Immature natural killer cell (primary cell): ENCODE data around the gene THOP1. TPM values are rescaled to one million over a fixed set of nuclear protein-coding genes. Genes with fewer than 3 reads are reported as not detected.
A peak's percentile ranks its signal among the peaks of the same experiment; 100 is the strongest.

Source experiments
- DNase-seq, 3 donors: peaks; one replicate each; pipeline ENCODE4 v3.0.0; 2022; ENCODE audit warnings: mixed read lengths in 1 of 3
- H3K27ac Mint-ChIP-seq, 6 donors: one replicate each; pipeline ENCODE4 v1.8.0; 2020; ENCODE audit warnings: mixed read lengths in 6 of 6, mild to moderate bottlenecking in 5 of 6, inconsistent platforms in 4 of 6, moderate library complexity in 3 of 6
- H3K27me3 Mint-ChIP-seq, 3 donors: one replicate each; pipeline ENCODE4 v1.8.0; 2020 to 2021; ENCODE audit warnings: low read depth in 3 of 3, mild to moderate bottlenecking in 3 of 3, mixed read lengths in 3 of 3, moderate library complexity in 3 of 3, inconsistent platforms in 1 of 3
- H3K36me3 Mint-ChIP-seq, 3 donors: one replicate each; pipeline ENCODE4 v1.8.0; 2020; ENCODE audit warnings: mixed read lengths in 3 of 3, inconsistent platforms in 2 of 3, mild to moderate bottlenecking in 2 of 3
- H3K4me1 Mint-ChIP-seq, 2 donors: one replicate each; pipeline ENCODE4 v1.8.0; 2020; ENCODE audit warnings: inconsistent platforms in 2 of 2, mild to moderate bottlenecking in 2 of 2, mixed read lengths in 2 of 2, moderate library complexity in 1 of 2
- H3K4me3 Mint-ChIP-seq, 5 donors: one replicate each; pipeline ENCODE4 v1.8.0; 2020; ENCODE audit warnings: mild to moderate bottlenecking in 5 of 5, mixed read lengths in 5 of 5, inconsistent platforms in 3 of 5, moderate library complexity in 3 of 5
- H3K9me3 Mint-ChIP-seq, 6 donors: one replicate each; pipeline ENCODE4 v1.8.0; 2020; ENCODE audit warnings: mild to moderate bottlenecking in 6 of 6, mixed read lengths in 6 of 6, inconsistent platforms in 4 of 6, moderate library complexity in 3 of 6
- polyA plus RNA-seq, 3 donors: library from polyadenylated mRNA; unstranded; fragments of 300-500 nt; fragmentation: Illumina TruSeq; gene quantifications; one replicate each; pipeline ENCODE4 v1.2.3, GENCODE V29; 2021

The THOP1 gene
- polyA plus RNA-seq, 3 donors from 2014 or later, result 20.0 to 39.9 (median 31.6) TPM

DNA sequence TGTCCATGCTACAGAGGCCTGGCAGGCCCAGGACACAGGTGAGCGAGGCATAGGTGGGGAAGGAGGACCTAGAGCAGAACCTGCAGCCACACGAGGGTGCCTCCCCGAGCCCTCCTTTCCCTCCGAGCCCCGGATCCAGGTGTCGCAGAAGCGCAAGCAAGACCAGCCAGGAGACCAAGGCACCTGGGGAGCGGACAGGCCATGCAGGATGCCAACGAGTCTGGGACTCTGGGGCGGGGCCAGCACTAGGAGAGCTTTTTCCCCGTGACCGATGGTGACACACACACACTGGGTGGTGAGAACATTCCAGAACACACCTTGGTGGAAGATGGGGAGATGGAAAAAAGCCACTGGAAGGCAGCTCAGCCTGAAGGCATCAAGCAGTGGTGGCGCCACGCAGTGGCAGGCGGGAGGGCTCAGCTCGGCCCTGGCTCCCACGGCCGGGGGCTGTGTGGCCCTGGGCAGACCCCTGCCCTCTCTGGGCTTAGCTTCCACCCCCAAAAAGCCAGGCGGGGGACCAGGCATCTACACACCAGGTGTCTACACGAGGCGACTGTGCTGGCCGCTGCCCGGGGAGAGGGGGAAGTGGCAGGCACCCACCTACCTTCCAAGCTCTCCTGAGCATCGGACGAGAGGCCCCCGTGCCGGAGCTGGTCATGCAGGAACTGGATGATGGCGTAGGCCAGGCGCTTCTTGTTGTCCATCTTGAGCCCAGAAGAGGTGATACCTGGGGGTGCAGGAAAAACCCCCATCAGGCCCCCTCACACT lies 16.8 kb upstream of the THOP1 start:
- no peaks in the 10 kb centered on the region for H3K9me3 Mint-ChIP-seq
- DNase-seq, result no peak
- no peak overlapping the region for H3K4me3 Mint-ChIP-seq
- H3K36me3 Mint-ChIP-seq, result peaks cover 0 to 3% (median 3%) of the 10 kb centered on the region in 3 donors
- peaks cover 0 to 4% (median 2%) of the 10 kb centered on the region in 3 donors for H3K27me3 Mint-ChIP-seq
- H3K27ac Mint-ChIP-seq, result no peak overlapping the region
- peaks cover 5 to 9% of the 10 kb centered on the region in 2 donors for H3K4me1 Mint-ChIP-seq

DNA sequence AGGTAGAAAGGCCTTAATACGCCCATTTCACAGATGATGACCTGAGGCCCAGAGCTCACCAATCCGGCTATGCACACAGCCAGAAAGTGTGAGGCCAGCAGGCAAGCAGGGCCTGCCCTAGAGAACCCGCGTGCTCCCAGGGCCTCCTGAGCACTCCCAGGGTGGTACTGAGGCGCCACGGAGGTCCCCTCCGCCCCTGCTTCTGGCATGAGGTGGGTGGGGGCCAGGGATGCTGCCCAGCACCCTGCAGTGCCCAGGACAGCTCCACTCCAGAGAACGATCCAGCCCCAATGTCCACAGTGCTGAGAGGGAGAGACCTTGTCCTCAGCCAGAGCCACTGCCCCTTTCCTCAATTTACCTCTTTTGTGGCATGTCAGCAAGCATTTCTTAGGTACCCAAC lies 16.1 kb upstream of the THOP1 start:
- DNase-seq, result no peak
- Mint-ChIP-seq H3K4me3 (no peak overlapping the region), H3K4me1 (peaks cover 7 to 13% of the 10 kb centered on the region in 2 donors), H3K27ac (no peak overlapping the region), H3K36me3 (peaks cover 0 to 3% (median 0%) of the 10 kb centered on the region in 3 donors), H3K27me3 (peaks cover 0 to 4% (median 2%) of the 10 kb centered on the region in 3 donors), H3K9me3 (no peaks in the 10 kb centered on the region)

DNA sequence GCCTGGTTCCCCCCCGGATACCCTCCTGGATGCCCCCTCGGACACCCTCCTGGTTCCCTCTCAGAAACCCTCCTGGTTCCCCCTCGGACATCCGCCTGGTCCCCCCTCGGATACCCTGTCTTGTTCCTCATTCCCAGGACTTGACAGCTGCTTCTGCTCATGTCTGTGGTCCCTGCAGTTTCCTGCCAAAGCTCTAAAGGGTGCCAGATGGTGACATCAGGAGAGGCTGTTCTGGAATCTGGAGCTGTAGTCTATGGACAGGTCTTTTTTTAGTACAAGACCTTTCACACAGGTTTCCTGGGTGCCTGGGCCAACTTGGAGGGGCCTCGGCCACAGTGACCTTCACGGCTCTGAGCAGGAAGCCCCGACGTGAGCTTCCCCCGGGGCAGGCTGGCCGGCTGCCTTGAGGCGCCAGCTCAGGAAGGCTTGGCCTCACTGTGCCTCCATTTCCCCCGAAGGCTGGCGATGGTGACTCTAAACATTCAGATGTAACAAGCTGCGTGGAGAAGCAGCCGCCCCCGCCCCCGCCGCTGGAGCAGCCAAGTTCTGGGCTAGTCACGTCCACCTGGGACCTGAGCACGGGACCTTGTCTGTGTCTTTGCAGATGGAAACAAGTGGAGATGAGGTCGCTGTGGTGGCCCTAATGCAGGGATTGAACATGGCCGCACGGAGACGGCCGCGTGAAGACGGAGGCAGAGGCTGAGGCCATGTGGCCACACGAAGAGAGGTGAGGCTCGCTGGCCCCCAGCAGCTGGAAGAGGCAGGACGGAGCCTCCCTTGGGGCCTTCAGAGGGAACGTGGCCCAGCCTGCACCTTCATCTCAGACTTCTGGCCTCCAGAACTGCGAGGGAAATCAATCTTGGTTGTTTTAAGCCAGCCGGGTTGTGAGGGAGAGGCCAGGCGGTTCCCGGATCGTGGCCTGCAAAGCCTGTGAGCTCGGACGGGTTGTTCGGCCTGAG lies 15.0 kb upstream of the THOP1 start:
- DNase-seq, result no peak
- no peaks in the 10 kb centered on the region for H3K9me3 Mint-ChIP-seq
- H3K4me3 Mint-ChIP-seq, result no peak overlapping the region
- H3K36me3 Mint-ChIP-seq, result peaks cover 0 to 3% (median 0%) of the 10 kb centered on the region in 3 donors
- H3K27ac Mint-ChIP-seq, result no peak overlapping the region
- peaks cover 0 to 2% (median 0%) of the 10 kb centered on the region in 3 donors for H3K27me3 Mint-ChIP-seq
- peaks cover 18 to 24% of the 10 kb centered on the region in 2 donors for H3K4me1 Mint-ChIP-seq

DNA sequence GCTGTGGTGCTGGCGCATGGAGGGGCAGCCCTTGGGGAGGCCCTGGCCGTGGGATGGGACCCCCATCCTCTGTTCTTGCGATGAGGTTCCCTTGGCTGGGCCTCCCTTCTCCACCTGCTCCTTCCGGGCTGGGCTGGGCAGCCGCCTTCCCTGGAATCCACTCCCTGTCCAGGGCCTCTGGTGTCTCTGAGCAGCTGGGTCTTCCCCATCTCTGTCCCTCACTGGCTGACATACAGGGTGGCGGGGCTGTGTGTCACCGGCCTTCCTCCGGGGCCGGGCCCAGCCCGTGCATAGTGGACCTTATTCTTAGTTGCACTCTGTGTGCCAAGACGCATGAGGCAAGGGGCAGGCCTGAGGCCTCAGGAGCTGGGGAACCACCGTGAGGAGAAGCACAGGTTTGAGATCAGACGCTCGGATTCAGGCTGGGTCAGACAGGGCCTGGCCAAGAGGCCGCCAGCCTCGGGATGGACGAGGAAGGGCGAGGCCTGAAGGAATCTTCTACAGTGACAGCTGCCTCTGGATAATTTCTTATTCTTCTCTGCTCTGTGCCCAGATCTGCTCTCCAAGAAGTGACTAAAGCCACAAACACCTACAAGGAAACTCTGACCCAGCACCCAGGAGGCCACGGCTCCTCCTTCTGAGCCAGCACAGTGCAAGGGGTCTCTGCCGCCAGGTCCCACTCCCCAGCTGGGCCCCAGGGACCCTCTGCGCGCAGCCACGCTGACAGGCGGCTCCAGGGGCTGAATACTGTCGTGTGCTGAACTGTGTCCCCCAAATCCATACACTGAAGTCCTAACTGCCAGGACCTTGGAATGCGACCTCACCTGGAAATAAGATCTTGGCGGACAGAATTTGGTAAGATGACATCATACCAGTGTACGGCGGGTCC lies 13.3 kb upstream of the THOP1 start:
- peaks cover 0 to 7% (median 2%) of the 10 kb centered on the region in 3 donors for H3K27me3 Mint-ChIP-seq
- peak overlapping the region in 1 of 5 donors; percentile 17 for H3K4me3 Mint-ChIP-seq
- H3K36me3 Mint-ChIP-seq, result no peaks in the 10 kb centered on the region
- H3K27ac Mint-ChIP-seq, result no peak overlapping the region
- no peaks in the 10 kb centered on the region for H3K9me3 Mint-ChIP-seq
- H3K4me1 Mint-ChIP-seq, result peaks cover 29 to 37% of the 10 kb centered on the region in 2 donors
- no peak for DNase-seq

DNA sequence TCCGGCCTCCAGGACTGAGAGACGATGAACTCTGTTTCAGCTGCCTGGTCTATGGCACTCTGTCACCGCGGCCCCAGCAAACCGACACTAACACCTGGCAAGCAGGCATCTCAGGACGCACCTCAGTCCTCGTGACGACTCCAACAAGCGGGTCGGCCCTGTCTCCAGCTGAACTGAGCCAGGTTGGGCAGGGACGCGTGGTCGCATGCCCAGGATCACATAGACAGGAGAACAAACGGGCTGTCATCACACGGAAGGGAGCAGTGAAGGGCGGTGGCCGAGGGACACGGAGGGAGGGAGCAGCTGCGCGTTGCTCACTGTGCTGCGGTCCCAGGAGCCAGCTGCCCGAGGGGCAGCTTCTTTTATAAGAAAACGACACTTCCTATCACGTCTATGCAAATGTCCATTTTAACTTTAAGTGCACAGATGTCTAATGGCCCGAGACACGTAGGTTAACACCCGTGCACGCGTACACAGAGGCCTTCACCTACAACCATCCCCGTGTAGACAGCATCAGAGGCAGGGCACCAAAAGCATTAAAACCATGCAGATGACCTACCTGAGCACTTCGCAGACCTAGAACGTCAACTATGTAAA lies 11.1 kb upstream of the THOP1 start:
- DNase-seq, result no peak
- H3K4me3 Mint-ChIP-seq, result peak overlapping the region in 1 of 5 donors; percentile 8
- H3K36me3 Mint-ChIP-seq, result no peaks in the 10 kb centered on the region
- no peaks in the 10 kb centered on the region for H3K9me3 Mint-ChIP-seq
- peak overlapping the region in 4 of 6 donors; percentile 28 to 80 (median 68) for H3K27ac Mint-ChIP-seq
- H3K4me1 Mint-ChIP-seq, result peaks cover 29 to 37% of the 10 kb centered on the region in 2 donors
- H3K27me3 Mint-ChIP-seq, result peaks cover 0 to 7% (median 2%) of the 10 kb centered on the region in 3 donors

DNA sequence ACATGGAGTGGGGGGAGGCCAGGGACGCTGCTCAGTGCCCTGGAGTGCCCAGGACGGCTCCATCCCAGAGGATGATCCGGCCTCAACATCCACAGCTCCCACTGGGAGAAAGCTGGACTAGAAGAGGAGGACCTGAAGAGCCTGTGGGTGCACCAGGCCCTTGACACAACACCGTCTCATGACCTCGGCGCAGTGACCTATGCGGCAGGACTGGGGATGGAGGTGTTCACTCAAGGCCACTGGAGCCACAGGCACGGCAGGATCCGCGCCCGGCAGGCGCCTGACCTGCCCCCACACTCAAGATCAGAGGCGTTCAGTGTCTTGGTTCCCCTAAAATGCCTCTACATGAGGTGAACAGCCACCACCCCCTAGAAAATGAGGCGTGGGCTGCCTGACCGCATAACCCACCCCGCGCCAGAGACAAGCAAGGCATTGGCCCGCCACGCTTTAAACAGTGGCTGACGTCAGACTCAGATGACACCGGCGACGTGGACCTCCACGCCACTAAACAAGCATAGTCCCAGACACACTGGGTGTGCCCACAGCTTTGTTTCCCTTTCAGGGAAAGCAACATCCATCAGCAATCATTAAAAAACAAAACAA lies 10.2 kb upstream of the THOP1 start:
- H3K27me3 Mint-ChIP-seq, result peaks cover 0 to 7% (median 2%) of the 10 kb centered on the region in 3 donors
- H3K4me1 Mint-ChIP-seq, result peaks cover 32 to 39% of the 10 kb centered on the region in 2 donors
- DNase-seq, result peak in 2 of 3 donors; percentile 5 to 10
- no peaks in the 10 kb centered on the region for H3K9me3 Mint-ChIP-seq
- peak overlapping the region; percentile 86 to 97 (median 92) for H3K27ac Mint-ChIP-seq
- peak overlapping the region; percentile 60 to 83 (median 76) for H3K4me3 Mint-ChIP-seq
- no peaks in the 10 kb centered on the region for H3K36me3 Mint-ChIP-seq

DNA sequence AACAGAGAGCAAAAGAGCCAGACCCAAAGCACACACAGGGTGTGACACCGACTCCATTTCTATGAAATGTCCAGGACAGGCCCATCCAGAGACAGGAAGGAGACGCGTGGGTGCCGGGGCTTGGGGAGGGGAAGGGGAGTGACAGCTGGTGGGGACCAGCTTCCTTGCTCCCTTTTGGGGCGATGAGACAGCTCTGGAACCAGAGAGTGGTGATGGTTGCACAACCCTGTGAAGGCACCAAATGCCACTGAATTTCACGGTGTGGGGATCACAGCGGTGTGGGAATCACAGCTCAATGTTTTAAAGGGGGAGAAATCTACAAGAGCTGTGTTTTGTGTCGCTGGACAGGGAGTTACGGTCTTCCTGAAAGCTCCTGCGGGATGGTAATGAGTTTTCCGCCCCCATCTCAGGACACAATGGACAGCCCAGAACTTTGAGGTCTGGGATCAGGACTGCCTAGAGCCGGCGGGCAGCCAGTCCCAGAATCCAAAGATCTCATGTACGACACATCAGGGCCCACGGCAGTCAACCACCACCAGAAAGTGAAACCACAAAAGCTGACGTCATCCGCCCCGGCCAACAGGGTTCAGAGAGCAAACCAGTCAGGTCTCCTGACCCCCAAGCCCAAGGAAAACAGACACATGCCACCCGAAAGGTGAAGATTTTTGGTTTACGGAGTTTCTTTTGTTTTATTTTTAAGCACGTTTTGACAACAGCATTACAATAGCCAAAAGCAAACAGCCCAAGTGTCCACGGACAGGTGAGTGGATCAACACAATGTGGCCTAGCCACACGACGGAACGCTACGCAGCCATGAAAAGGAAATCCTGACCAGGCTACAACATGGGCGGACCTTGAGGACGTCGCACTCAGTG lies 9.5 kb upstream of the THOP1 start:
- Mint-ChIP-seq H3K9me3 (no peaks in the 10 kb centered on the region), H3K27ac (peak overlapping the region; percentile 86 to 97 (median 92)), H3K4me3 (peak overlapping the region; percentile 60 to 83 (median 76)), H3K27me3 (peaks cover 0 to 7% (median 2%) of the 10 kb centered on the region in 3 donors), H3K36me3 (no peaks in the 10 kb centered on the region), H3K4me1 (peaks cover 38 to 47% of the 10 kb centered on the region in 2 donors)
- peak; percentile 54 to 66 (median 60) for DNase-seq

DNA sequence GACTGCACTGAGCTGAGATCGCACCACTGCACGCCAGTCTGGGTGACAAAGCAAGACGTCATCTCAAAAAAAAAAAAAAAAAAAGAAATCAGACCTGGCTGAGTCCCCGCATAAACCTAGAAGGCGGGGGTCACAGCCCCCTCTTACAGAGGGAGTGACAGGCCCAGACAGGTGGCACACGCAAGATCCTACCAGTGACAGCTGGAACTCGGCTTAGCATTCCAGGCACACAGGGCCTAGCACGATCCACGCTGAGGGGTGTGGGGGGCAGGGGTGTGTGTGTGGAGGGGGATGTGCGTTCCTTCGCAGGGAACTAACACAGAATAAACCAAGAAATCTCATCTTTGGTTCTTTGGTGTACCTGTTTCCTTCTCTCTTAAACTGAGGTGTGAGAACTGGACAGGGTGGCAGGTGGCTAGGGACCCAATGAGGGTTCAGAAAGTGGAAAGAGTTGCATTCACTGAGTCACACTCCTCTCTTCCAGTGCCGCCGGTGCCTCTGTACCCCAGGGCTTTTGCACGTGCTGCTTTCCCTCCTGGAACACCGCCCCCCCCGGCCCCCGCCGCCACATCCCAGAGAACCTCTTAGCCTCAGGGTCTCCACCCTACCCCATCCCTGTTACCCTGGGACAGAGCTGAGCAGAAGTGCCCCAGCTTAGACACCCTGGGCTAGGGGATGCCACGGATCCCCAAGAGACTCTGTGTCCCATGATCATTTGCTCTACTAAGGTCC lies 7.2 kb upstream of the THOP1 start:
- H3K27me3 Mint-ChIP-seq, result peaks cover under 1 to 5% (median 2%) of the 10 kb centered on the region in 3 donors
- peak overlapping the region in 2 of 6 donors; percentile 38 to 60 for H3K27ac Mint-ChIP-seq
- H3K4me3 Mint-ChIP-seq, result peak overlapping the region in 1 of 5 donors; percentile 18
- no peak for DNase-seq
- peaks cover 49 to 57% of the 10 kb centered on the region in 2 donors for H3K4me1 Mint-ChIP-seq
- no peaks in the 10 kb centered on the region for H3K36me3 Mint-ChIP-seq
- no peaks in the 10 kb centered on the region for H3K9me3 Mint-ChIP-seq

DNA sequence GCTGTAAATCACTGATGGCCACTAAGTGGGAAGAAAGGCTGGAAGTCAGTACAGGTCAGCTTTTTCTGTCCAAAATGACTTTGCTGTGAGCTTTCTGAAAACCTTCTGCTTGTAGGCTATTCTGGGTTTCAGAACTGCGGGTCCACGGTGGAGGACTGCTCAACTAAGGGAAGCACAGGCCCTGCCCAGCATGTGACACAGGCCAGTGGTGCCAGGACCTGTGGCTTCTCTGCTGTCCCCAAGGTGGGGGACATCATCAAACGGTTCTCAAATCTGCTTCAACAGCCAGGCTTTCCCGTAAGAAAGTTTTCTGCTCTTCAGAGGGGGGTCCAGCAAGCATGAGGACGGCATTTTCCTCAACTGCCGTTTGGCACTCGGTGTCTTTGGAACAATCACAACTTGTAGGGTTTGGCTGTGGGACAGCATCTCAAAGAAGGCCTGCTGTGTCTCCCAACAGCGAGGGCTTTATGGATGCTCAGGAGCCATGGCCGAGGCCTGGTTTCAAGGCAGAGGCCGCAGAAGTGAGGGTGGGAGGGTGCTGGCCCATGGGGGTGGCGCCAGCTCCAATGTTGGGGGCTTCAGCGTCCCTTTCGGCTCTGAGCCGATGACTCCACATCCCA lies 6.1 kb upstream of the THOP1 start:
- Mint-ChIP-seq H3K4me1 (peaks cover 56 to 64% of the 10 kb centered on the region in 2 donors), H3K4me3 (no peak overlapping the region), H3K36me3 (no peaks in the 10 kb centered on the region), H3K27me3 (peaks cover 7 to 11% (median 7%) of the 10 kb centered on the region in 3 donors), H3K9me3 (no peaks in the 10 kb centered on the region), H3K27ac (no peak overlapping the region)
- no peak for DNase-seq

DNA sequence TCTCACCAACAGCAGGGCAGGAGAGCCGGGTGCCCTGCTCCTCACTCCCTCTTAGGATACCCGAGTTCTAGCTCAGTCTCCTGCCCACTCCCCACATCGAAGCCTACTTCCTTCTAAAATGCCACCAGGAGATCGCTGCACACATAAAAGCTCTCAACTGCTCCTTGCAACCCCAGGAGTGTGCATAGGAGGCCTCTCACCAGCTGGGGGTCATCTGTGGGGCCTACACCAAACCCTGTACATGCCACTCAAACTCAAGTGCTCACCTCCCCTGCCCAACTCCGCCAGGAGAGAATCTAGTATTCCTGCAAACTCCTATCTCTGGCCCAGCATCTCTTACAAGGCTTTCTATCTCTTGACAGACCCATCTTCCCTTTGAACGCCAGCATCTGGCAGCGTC lies 5.0 kb upstream of the THOP1 start:
- H3K27me3 Mint-ChIP-seq, result peaks cover 7 to 13% (median 9%) of the 10 kb centered on the region in 3 donors
- H3K9me3 Mint-ChIP-seq, result no peaks in the 10 kb centered on the region
- no peaks in the 10 kb centered on the region for H3K36me3 Mint-ChIP-seq
- H3K4me3 Mint-ChIP-seq, result peak overlapping the region in 2 of 5 donors; percentile 16 to 33
- DNase-seq, result no peak
- H3K27ac Mint-ChIP-seq, result peak overlapping the region in 3 of 6 donors; percentile 17 to 63 (median 49)
- peaks cover 53% of the 10 kb centered on the region in 2 donors for H3K4me1 Mint-ChIP-seq
